ENCODE data around the gene RALGPS1.

The RALGPS1 gene

DNA sequence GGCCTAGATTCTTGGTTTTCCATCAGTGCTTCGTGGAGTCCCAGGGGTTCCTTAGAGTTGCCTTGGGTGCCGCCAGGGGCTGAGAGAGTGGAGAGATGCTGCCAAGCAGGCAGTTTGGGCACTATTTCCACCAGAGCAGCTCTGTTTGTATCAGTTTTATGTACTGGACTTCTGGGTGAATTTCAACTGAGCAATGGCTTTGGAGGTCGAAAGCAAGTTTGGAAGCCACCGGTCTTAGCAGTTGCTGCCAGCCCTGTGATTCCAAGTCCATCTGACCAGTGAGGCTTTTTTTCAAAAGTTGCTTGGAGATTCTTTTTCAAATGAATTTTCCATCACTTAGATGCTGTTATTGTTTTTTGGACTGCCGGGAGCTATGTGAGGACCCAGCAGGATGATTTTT is 139.4 kb downstream of the RALGPS1 start:
- DNase-seq (ENCODE audit: low read depth): no peak

GRCh38 chr9:127055745-127056402 is 141.3 kb downstream of the RALGPS1 start:
- DNase-seq (ENCODE audit: low read depth): no peak

GRCh38 chr9:127056446-127056845 is 141.9 kb downstream of the RALGPS1 start:
- DNase-seq (ENCODE audit: low read depth): no peak

- no peak for DNase-seq (ENCODE audit: low read depth)
Observed at GRCh38 chr9:127058011-127058644, 143.5 kb downstream of the RALGPS1 start.

DNA sequence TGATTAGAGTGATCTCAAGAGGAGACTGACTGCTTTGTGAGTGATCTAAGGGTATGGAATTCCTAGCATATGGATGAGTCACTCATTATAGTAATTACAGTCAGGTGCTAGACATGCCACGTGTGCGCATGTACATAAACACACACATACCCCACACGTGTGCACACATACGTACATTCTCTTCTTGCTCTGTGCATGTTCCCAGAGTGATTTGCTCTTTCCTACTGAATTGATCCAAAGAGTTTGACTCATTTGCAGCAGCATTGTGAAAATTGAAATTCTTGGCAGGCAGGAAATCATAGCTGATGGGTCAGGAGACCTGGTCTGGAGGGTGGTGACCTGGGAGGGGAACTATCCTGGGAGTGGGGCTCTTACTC is 144.1 kb downstream of the RALGPS1 start:
- no peak for DNase-seq (ENCODE audit: low read depth)

GRCh38 chr9:127059030-127059429 is 144.4 kb downstream of the RALGPS1 start:
- no peak for DNase-seq (ENCODE audit: low read depth)

DNA sequence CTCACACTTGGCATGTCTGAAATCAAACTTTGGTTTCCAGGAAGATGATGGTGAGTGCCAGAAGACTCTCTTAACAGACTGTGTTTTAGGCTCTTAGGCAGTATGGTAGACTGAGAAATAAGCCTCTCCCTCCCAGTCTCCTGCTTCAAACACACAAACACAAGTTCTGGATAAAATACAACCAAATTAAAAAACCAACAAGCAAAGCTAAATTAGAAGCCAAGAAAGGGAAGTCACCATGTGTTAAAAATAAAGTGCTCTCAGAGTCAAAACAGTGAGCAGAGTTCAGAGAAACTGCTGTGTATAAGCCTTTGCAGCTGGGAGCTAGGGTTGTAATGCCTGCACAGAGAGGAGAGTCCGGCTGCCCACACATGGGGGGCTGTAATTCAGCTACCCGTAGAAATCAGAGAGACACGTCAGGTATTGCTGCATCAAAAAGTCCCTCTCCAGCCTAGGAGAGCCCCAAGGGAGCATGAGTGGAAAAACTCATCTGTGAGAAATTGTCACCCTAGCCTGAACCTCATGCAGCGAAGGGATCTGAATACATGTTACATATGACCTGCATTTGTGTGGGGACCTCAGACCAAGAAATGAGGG is 145.3 kb downstream of the RALGPS1 start:
- no peak for DNase-seq (ENCODE audit: low read depth)

GRCh38 chr9:127061411-127061810 is 146.8 kb downstream of the RALGPS1 start:
- no peak for DNase-seq (ENCODE audit: low read depth)

DNA sequence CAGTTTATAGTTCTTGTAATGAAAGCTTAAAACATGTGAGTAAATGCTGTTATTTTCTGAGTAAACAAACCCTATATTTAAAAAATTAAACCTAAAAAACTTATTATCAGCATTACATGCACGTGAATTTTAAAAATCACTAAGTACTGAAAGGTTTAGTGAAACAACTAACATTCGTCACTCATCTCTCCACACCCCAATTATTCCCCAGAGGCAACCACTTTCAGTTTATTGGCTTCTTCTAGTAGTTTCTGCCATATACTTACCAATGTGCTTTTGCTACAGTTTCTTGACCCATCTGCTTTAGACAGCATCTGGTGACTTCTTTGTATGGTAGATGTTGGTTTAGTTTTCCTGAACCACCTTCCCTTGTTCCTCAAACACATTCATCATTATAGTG is 149.8 kb downstream of the RALGPS1 start:
- DNase-seq (ENCODE audit: low read depth): no peak

DNA sequence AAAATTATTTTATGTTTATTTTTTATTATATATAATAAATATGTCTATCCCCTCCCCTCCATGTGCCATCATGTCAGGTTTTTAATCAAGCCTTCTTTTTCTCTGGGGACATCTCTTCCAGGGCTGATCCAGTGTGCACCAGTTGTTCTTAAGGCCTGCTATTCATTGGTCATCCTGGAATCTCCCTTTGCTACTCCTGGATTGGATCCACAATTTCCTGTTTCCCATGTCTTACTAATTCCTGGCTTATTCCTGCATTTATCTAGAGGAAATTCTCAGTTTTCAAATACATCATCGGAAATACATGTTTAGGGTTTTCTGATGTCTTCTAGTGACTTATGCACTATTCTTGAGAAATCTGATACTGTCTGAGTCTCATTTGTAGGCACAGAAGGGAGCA is 151.0 kb downstream of the RALGPS1 start:
- no peak for DNase-seq (ENCODE audit: low read depth)

DNA sequence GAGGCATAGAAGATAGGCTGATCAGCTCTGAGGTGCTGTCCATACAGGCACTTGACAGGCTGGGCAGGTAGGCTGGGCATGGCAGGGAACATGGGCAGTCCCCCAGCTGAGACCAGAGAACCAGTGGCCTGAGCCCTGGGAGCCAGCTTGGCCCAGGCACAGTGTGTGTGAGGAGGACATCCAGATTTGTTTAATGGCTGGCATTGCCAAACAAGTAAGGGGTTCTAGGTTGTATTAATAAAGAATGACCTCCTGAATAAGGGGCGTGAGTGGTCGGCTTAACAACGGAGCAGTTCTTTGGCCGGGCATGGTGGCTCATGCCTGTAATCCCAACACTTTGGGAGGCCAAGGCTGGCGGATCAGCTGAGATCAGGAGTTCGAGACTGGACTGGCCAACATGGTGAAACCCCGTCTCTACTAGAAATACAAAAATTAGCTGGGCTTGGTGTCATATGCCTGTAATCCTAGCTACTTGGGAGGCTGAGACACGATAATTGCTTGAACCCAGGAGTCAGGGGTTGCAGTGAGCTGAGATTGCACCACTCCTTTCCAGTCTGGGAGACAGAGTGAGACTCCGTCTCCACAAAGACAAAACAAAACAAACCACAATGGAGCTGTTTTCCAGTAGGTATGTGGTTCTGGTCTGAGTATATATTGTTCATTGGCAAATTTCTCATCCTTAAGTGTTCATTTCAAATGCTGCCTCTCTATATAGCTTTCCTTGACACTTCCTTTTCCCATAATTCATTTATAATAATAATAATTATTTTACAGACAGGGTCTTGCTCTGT is 151.7 kb downstream of the RALGPS1 start:
- DNase-seq (ENCODE audit: low read depth): no peak

GRCh38 chr9:127066851-127067136 is 152.2 kb downstream of the RALGPS1 start:
- DNase-seq (ENCODE audit: low read depth): no peak

DNA sequence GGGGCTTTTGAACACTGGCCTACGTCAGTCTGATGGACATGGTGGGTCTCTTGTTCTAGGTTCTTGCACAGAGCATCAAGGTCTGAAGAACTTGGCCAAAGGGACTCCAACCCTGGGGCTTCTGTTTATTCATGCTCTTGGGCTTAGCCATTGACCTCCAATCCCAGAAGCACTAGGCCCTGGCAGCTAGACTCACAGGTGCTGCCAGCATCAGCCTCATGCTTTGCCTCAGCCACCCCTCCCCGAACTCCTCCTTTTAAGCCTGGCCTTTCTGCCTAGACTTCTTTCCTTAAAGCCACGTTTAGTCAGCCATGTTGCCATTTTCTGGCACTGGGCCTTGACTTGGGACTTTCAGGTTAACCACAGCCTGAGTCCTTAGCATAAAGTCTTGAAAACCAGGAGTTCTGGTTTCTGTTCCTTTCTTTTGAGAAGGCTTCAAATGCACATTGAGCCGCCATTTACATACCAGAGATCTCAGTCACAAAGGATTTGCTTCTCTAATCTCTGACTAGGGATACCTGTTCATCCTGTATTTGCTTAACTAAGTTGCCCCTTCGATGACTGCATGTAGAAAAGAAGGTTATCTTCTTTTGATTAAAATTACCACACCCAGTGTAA is 153.1 kb downstream of the RALGPS1 start:
- DNase-seq (ENCODE audit: low read depth): no peak

DNA sequence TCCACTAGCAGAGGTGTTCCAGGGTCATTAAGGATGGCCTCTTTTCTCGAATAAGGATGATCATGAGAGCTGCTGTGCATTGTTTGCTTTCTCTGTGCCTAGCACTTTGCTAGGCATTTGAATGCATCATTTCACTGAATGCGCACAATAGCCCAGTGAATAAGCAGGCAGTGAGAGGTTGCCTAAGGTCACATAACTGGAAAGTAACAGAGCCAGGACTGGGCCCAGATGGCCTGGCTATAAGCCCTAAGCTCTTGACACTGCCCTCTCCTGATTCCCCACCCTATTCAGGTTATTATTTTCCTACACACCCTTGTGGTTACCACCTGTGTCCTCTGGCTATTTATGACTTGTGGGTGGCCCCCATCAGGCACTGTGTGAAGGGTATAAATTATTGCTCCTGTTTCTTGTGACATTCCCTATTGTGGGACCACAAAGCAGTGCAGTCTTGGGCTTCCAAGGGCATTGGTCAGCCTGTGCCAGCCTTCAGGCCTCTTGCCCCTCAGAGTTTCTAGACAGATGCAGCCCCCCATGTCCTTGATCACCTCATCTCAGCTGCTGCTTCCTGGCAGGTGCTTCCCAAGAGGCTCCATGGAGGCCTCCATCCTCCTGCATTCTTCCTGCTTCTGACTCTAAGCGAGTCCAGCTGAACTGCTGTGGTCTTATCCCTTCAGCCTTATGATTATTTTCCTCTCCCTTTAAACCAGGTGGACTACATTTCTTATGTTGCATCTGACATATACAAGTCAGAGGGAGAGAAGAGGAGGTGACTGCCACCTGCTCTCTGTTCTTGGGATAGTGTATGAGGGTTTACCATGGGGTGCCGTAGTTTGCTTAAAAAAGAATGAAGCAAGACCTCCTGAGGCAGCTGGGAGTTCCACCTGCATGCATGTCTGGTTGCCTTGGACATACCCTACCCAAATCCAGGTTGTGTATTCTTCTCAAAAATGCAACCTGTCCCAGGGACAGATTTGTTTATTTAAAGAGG is 160.3 kb downstream of the RALGPS1 start:
- DNase-seq (ENCODE audit: low read depth): no peak

GRCh38 chr9:127075624-127076372 is 161.2 kb downstream of the RALGPS1 start:
- no peak for DNase-seq (ENCODE audit: low read depth)

GRCh38 chr9:127076860-127077643 is 162.5 kb downstream of the RALGPS1 start:
- no peak for DNase-seq (ENCODE audit: low read depth)

DNA sequence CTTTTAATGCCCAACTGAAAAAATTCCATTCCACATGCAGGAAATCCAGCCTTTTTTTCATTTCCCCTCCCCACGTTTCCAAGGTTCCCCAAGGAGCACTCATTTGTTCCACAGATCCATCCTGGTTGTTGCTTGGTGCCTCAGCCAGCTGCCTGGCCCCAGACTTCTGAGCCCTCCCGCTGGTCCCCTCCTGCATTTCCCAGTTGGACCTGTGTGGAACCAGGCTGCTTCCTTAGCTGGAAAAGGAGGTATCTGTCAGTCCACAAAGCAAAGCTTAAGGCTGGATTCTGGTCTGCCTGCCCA is 163.0 kb downstream of the RALGPS1 start:
- no peak for DNase-seq (ENCODE audit: low read depth)

DNA sequence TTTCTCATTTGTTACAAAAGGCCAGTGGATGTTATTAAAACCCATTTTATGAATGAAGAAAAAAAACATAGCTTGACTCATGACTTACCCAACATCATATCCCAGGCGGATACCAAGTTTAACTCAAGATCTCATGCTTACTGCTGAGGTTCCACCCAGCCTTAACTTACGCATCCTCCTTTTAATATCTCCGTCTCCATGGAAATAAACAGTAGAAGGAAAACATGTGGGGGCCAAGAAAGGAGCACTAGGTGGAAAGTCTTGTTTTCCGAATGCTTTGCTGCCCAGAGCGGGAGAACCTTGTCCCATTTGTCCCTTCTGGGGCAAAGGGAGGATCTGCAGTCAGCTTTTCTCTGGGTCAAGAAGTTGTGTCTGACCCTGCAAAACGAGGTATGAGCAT is 163.8 kb downstream of the RALGPS1 start:
- no peak for DNase-seq (ENCODE audit: low read depth)

DNA sequence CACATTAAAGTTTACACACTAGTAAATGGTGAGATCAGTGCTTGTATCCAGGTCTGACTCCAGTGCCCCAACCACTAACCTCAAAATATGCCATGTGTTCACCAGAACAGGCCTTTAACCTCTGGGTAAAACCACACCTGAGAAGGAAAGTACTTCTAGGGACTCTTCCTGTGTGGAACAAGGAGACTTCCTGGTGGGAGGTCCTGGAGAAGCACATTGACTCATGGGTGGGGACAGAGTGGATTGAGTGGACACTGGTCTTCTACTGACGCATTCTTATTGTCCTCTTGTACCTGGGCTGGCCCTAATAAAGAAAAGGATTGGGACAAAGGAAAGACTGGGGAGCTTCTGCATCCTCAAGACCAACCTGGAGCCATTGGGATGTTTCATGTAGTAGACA is 164.4 kb downstream of the RALGPS1 start:
- no peak for DNase-seq (ENCODE audit: low read depth)
